GM19438 (cell line): ENCODE results near the gene SLC25A23.
A peak's percentile ranks its signal among the peaks of the same experiment; 100 is the strongest.

Source experiments
- ATAC-seq: cut with Tn5 transposase; IDR thresholded peaks from one replicate; pipeline ENCODE4 v1.9.1; 2021; ENCODE audit warnings: low read depth; ENCODE audit not compliant: unreplicated experiment

Gene SLC25A23

GRCh38 chr19:6425732-6426620 is 33.6 kb downstream of the SLC25A23 start:
- no peak for ATAC-seq

DNA sequence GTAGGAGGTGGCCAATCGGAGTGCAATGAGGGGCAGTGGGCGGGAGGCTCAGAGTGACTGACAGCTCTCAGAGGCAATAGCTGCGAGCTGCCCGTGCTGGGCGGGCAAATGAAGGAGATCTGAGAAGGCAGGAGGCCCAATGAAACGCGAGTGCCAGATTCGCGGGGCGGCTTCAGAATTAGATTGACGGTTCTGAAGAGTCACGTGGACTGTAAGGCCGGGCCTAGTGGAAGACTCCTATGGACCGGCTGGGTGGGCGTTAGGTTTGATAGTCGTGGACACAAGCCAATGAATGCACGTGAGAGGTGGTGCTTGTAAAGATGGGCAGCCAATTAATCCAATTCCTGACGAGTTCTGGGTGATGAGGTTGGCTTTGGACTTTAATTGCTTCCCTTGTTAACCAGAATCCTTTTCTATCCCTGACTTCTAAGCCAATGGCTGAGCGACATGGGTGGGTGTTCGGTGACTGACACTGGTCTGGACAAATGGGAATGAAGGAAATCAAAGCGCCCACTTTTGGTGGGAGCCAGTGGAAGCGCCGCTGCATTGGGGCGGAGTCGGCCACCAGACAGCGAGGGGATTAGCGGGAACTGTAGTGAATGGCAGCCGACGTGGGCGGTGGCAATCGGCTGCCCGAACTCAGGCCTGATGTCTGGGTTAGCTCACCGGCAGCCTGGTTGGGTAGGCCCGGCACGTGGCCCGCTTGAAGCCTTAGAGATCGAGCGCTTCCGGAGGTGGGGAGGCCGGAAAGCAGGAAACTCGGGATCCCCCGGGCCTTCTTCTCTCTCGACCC is 34.5 kb downstream of the SLC25A23 start:
- peak; percentile 82 for ATAC-seq

DNA sequence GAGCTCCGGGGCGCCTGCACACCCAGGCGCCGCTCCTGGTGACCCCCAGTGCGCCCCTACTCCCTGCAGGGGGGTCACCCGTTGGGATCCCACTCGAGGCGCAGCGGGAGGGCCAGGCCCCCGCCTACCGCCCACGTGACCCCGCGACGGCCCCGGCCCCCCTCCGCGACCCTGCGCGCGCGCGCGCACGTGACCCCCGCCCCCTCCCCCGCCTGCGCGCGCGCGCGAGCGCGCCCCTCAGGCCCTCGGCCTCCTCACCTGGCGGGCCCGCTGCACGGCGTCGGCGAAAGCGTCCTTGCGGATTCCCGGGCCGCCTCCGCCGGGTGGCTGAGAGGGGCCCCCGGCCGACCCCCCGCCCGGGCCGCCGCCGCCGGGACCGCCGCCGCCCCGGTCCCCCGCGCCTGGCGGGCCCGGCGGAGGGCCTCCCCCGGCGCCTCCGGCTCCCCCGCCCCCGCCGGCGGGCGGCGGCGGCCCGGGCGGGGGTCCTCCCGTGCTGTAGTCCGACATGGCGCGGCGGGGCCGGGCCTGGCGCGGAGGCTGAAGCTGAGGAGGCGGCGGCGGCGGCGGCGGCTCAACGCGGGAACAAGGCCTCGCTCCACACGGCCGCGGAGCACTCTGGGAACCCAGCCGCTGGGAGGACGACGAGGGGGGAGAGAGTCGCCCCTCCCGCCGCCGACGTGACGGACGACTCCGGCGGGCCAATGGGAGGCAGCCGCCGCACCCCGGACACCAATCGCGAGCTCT is 35.2 kb downstream of the SLC25A23 start, which contains the start of gene KHSRP:
KHSRP (minus strand) TSS at position 617 of the 744 bp plus-strand sequence; CDS start at position 507, 110 bp downstream.
- ATAC-seq, result no peak

DNA sequence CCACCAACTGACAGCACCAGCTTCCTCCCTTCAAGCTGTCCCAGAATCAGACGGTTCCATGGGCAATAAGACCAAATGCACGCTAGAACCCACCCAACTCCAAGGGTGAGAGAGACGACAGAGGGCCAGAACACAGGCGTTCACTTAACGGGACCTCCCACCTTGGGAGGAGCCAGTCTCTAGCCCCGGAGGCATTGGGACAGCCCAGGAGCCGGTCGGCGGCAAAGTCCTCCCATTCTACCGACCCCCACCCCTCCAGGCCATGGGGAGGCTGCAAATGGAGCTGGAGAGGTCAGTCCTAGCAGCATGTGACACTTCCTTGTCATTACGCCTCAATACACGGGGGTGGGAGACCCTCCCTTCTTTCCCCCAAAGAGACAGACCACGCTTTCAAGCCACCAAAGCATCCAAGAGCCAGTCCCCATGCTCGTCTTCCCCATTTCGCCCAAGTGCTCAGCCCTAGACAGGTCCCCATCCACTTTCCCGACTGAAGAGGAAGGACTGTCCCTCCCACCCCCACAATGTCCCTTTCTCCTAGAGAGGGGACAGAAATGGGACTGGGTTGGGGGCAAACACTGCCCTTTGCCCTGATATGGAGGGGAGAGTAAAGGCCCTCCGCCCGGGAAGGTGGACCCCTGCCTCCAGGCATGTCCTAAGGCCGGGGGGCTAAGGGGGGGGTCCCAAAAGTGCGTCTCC is 35.9 kb downstream of the SLC25A23 start:
- no peak for ATAC-seq

DNA sequence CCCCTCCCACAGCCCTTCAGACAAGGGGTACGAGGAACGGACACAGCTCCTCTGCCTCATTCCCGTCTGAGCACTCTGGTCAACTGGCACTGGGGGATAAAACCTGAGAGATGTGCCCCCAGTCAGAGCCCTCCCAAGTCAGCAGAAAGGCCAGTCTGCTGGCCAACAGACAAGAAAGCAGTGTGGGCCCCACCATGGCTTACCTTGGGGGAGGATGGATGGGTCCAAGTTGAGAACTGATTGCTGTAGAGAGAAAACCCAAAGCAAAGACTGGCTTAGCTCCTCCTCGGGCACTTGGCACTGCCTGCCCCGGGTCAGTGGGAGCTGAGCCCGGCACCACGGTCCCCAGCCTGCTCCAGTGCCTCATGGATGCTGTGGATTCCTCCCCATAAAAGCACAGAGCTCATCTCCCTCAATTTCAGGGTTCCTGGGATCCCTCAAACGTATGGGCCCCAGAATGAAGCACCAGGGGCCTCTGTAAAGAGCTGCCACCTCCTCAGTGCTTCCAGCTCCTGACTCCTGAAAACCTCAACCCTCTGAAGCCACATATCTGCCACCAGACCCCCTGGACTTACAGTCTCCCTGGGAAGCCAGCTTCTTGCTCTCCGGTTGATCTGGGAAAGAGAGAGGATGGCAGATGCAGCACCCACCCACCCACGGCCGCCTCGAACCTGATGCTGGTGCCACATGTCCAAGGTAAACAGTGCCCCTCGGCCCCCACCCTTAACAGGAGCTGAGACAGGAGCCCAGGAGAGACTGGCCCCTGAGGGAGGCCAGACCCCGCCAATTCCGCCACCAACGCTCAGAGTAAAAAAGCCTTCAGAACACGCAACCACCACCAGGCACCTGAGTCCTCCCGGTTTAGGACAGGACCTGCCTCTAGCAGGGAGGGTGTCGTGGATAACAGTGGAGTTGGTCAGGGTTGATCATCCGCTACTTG is 38.2 kb downstream of the SLC25A23 start:
- ATAC-seq, result no peak

DNA sequence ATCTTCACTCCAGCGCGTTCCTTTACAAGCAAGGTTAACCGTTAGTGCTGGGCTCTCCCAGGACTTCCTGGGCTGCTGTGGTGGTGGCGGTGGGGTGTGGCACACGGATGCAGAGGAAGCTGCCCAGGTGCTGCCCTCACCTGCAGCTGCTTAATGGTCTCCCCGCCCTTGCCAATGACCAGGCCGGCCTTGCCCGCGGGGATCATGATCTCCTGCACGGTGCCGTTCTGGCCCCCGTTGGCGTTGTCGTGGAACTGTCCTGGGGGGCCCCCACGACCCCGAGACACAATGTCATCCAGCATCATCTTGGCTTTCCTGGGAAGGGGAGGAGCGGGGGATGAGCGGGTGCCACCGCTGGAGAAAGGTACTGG is 41.0 kb downstream of the SLC25A23 start:
- no peak for ATAC-seq

DNA sequence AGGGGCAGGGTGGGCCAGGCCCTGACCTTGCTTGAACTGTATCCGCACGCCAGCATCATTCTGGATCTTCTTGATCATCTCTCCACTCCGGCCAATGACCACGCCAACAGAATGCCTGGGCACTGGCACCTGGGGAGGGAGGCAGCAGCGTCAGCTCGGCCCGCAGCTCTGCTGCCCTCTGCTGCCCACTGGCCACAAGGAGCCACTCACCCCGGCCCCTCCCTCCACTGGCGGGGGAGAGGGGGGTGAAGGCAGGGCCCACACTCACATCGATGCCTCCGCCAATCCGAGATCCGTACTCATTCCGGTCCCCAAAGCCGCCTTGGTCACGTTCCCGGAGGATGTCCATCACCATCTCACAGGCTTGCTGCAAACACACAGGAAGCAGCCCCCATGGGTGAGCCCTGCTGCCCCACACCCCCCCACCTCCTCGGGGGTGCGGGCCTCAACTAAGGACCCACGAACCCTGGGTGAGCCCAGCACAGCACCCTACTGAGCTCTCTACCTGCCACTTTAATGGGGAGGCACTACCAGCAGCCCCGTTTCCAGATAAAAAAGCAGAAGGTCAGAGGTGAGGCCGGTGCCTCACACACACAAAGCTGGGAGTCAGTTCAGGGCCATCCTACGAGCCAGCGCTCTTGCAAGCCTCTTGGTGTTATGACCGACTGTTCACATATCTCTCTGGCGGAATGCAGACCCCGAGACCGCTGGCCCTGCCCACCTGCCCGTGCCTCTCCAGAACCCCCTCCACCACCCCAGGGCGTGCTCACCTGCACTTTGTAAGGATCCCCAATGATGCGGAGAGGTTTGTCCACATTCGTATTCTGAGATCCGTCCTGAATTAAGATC is 41.7 kb downstream of the SLC25A23 start:
- ATAC-seq, result no peak

DNA sequence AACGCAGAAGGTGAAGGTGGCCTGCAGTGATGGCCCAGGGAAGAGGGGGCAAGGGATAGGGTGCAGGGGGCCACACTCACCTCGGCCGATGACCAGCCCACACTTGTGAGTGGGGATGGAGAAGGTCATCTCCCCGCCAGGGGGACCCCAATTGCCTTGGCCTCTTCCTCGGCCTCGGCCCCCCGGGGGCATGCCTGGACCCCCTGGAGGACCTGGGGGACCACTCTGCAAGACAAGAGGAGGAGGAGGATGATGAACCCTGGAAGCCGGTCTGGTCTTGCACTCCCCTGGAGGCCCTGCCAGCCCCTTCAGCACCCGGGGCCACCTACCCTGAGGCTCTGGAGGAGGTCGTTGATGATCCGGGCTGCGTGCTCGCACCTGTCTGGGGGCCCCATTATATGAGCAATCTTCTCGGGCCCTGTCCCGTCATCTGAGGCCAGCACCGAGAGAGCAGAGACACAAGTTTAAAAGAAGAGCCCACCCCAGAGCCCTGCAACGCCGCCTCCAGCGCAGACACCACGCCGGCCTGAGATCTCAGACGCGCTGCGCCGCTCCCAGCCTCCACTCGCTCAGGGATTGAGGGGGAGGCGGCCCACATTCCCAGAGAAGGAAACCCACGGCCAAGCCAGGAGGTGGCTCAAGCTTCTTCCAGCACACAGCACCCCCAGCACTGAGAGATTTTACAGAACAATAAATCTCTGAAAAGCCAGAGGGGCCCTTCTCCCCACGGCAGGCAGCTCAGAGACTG is 42.8 kb downstream of the SLC25A23 start:
- ATAC-seq, result no peak

- ATAC-seq, result no peak
These were observed 43.9 kb downstream of the SLC25A23 start for GRCh38 chr19:6415591-6416190.

DNA sequence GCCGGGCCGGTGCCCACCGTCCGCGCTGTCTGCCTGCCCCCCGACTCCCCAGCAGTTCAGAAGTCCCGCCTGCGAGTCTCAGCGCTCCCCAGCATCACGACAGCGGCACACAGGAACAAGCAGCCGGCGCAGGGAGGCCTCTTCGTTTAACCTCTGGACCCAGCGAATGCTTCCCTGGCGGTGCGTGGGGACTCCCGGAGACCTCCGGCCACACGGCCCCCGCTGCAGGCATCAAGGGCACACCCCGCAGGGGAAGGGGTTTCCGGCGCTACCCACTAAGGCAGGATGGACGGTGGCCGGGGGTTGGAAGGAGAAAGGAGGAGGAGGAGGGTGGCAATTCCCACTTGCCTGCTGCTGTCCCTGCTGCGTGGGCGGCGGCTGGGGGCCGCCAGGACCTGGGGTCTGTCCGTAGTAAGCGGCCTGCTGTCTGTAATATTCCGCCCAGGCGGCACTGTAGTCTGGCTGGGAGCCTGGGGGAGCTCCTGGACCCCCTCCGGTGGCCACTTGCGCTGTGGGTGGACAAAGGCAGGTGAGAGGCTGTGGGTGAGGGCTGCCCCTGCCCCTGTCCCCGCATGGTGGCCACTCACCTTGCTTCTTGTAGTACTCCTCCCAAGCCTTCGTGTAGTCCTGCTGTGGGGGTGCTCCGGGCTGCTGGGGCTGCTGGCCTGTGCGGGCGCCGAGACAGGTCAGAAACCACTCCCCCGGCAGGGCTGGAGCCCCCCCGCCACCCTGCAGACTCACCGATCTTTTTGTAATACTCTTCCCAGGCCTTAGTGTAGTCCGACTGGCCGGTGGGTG is 44.6 kb downstream of the SLC25A23 start:
- ATAC-seq, result no peak

GRCh38 chr19:6413721-6414643 is 45.6 kb downstream of the SLC25A23 start:
- ATAC-seq, result no peak

DNA sequence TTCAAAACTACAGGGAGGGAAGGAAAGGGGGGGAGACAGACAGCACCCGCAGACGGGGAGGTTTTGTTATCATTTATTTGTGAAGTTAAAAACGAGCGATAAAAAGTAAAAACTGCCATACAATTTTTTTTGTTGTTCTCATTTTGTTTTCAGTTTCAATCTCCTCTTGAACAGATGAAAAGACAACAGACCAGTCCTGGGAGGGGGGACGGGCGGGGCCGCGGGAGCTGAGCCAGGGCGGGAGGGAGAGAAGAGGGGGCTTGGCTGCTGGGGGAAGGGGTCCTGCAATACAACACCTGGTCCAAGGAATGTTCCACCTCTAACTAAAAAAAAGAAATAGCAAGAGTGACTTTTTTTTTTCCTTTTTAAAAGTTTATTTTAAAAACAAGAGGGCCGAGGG is 46.3 kb downstream of the SLC25A23 start:
- no peak for ATAC-seq

GRCh38 chr19:6412447-6413091 is 47.0 kb downstream of the SLC25A23 start:
- no peak for ATAC-seq

GRCh38 chr19:6412061-6412446 is 47.5 kb downstream of the SLC25A23 start:
- ATAC-seq, result no peak

DNA sequence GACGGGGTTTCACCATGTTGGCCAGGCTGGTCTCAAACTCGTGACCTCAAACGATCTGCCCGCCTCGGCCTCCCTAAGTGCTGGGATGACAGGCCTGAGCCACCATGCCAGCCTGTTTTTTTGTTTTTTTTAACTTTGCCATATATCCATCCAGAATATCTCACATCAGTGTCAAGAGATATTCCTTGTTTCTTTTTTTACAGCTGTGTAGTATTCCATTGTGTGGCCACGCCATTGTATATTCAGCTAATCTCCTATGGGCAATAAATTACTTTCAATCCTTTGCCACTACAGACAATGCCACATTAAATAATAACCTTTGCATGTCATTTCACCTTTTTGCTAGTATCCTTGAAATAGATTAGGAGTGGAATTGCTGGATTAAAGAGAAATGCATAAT is 50.2 kb downstream of the SLC25A23 start:
- no peak for ATAC-seq
